Erythroblast (primary cell): ENCODE measurements around the gene GGA2.

Source experiments
- GATA1 ChIP-seq: IDR thresholded peaks from 2 replicates; pipeline ENCODE4 v1.6.1; 2011; ENCODE audit warnings: low read depth, mild to moderate bottlenecking, control low read depth, low read length, moderate library complexity
- POLR2A ChIP-seq: IDR thresholded peaks from 2 replicates; pipeline ENCODE4 v1.6.1; 2011; ENCODE audit warnings: mild to moderate bottlenecking, low read length

DNA sequence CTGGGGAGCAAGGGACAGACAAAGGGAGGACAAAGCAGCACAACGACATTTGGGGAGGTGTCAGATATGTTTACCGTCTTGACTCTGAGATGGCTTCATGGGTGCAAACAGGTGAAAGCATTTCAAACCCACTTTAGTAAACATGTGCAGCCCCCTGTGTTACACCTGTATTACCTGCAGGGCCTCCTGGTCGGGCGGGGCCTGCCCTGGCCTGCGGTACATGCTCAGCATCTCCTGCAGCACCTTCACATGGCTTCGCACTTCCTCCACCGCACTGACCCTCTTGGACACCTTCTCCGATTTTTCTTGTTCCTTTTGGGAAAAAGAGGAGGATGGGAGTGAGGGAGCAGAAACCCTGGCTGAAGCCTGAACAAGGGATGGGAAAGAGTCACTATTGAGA, 24.5 kb downstream of the GGA2 start:
- TF ChIP-seq GATA1 (no peak), POLR2A (no peak)
